Endothelial cell of umbilical vein (primary cell): ENCODE measurements around the gene OSBP2. TPM values are rescaled to one million over a fixed set of nuclear protein-coding genes. Genes with fewer than 3 reads are reported as not detected.

Source experiments
- BruUV-seq: library from RNA; stranded (reverse); fragments of 400-500 nt; replicated peaks from 2 replicates; lab custom pipeline; 2021; lab: Mats Ljungman, UMichigan
- CTCF ChIA-PET: fragments of 300-600, 350-600 bp; sonication (Branson Sonifier 250); formaldehyde crosslinking; loops from one replicate; lab custom pipeline; 2021; ENCODE audit warnings: antibody characterized with exemption, inconsistent platforms; lab: Charles Lee
- POLR2A ChIA-PET: fragments of 300-600, 350-600 bp; sonication (Branson Sonifier 250); formaldehyde crosslinking; loops from one replicate; lab custom pipeline; 2021; ENCODE audit warnings: antibody characterized with exemption, inconsistent platforms; lab: Charles Lee
- DNase-seq: peaks from one replicate; pipeline ENCODE4 v3.0.0-alpha.2; 2011; ENCODE audit warnings: low read depth, low spot score
- FAIRE-seq: peaks from 2 replicates; lab custom pipeline; 2011; peaks lifted over from hg19 to GRCh38; lab: Jason Lieb, UNC
- H2AFZ ChIP-seq: 2 replicates; pipeline ENCODE4 v1.6.0; 2012; ENCODE audit warnings: low read depth, low read length, control low read depth, inconsistent platforms
- H3K27ac ChIP-seq: 2 replicates; pipeline ENCODE4 v1.5.1; 2011; ENCODE audit warnings: low read depth, mild to moderate bottlenecking, control low read depth, low read length, moderate library complexity; ENCODE audit not compliant: insufficient read depth
- H3K27me3 ChIP-seq, 2 experiments: 2 replicates each; pipeline versions ENCODE4 v1.6.0 to v1.6.1; 2011; ENCODE audit warnings: low read length in 2 of 2, mixed read lengths in 1 of 2; ENCODE audit not compliant: control insufficient read depth in 2 of 2, insufficient read depth in 2 of 2
- H3K36me3 ChIP-seq, 2 experiments: 2 replicates in 1 of 2; 3 replicates in 1 of 2; pipeline ENCODE4 v1.5.1; 2011; ENCODE audit warnings: low read length in 2 of 2, mild to moderate bottlenecking in 1 of 2, moderate library complexity in 1 of 2; ENCODE audit not compliant: control insufficient read depth in 2 of 2, insufficient read depth in 2 of 2; ENCODE audit errors: extremely low read depth in 1 of 2
- H3K4me1 ChIP-seq: 3 replicates; pipeline ENCODE4 v1.5.1; 2011; ENCODE audit warnings: mild to moderate bottlenecking, low read length; ENCODE audit not compliant: control insufficient read depth, insufficient read depth; ENCODE audit errors: extremely low read depth
- H3K4me2 ChIP-seq: 2 replicates; pipeline ENCODE4 v1.6.1; 2011; ENCODE audit warnings: low read length, control low read depth, mixed read lengths; ENCODE audit not compliant: insufficient read depth
- H3K4me3 ChIP-seq, 3 experiments: fragments of 200-600 bp in 1 of 3; sonication (generic), shearing (Covaris generic) in 1 of 3; replicated peaks in 1 of 3; 2 replicates each; pipeline ENCODE4 v1.5.1; 2011 to 2016; ENCODE audit warnings: control low read depth in 3 of 3, low read length in 3 of 3, mild to moderate bottlenecking in 2 of 3, inconsistent platforms in 1 of 3, low read depth in 1 of 3, moderate library complexity in 1 of 3; ENCODE audit not compliant: insufficient read depth in 1 of 3
- H3K79me2 ChIP-seq: 2 replicates; pipeline ENCODE4 v1.6.0; 2012; ENCODE audit warnings: low read length, inconsistent platforms; ENCODE audit not compliant: control insufficient read depth, insufficient read depth
- H3K9ac ChIP-seq: replicated peaks from 2 replicates; pipeline ENCODE3; 2011; ENCODE audit warnings: low read length, control low read depth; ENCODE audit not compliant: insufficient read depth; ENCODE audit errors: extremely low read depth
- H3K9me1 ChIP-seq: replicated peaks from 3 replicates; pipeline ENCODE4 v1.6.0; 2011; ENCODE audit warnings: mild to moderate bottlenecking, low read length; ENCODE audit not compliant: control insufficient read depth, insufficient read depth; ENCODE audit errors: extremely low read depth
- H3K9me3 ChIP-seq: replicated peaks from 2 replicates; pipeline ENCODE4 v1.5.1; 2012; ENCODE audit warnings: low read length, inconsistent platforms; ENCODE audit not compliant: control insufficient read depth, insufficient read depth
- H4K20me1 ChIP-seq: replicated peaks from 2 replicates; pipeline ENCODE3; 2011; ENCODE audit warnings: mild to moderate bottlenecking, low read length; ENCODE audit not compliant: control insufficient read depth, insufficient read depth; ENCODE audit errors: extremely low read depth
- EZH2 ChIP-seq: IDR thresholded peaks from 2 replicates; pipeline ENCODE4 v1.6.1; 2012; ENCODE audit warnings: borderline replicate concordance, low read depth, mild to moderate bottlenecking, moderate library complexity, low read length, inconsistent platforms; ENCODE audit not compliant: severe bottlenecking
- FOS ChIP-seq: IDR thresholded peaks from 2 replicates; pipeline ENCODE4 v1.6.1; 2011; ENCODE audit warnings: mild to moderate bottlenecking, low read length, moderate library complexity, borderline replicate concordance; ENCODE audit not compliant: insufficient read depth
- JUN ChIP-seq: IDR thresholded peaks from 2 replicates; pipeline ENCODE4 v1.6.1; 2011; ENCODE audit warnings: borderline replicate concordance, low read depth; ENCODE audit not compliant: insufficient read length, insufficient read depth
- MYC ChIP-seq: IDR thresholded peaks from one replicate; pipeline ENCODE4 v1.6.1; 2011; ENCODE audit warnings: mild to moderate bottlenecking, low read depth, low read length
- POLR2A ChIP-seq: IDR thresholded peaks from 2 replicates; pipeline ENCODE4 v1.6.1; 2012; ENCODE audit warnings: low read depth, mild to moderate bottlenecking, control low read depth, low read length
- POLR2AphosphoS5 ChIP-seq: IDR thresholded peaks from 2 replicates; pipeline ENCODE4 v1.6.1; 2012; ENCODE audit warnings: low read depth, mild to moderate bottlenecking, control low read depth, low read length, moderate library complexity; ENCODE audit not compliant: insufficient read depth
- dilution Hi-C: fragments of 300-500 bp; cut with MboI; formaldehyde crosslinking; loops from one replicate; pipeline ENCODE4 v1.15.0; 2019; ENCODE audit warnings: low sequenced_read_pairs; ENCODE audit not compliant: extremely low pct_ligation_motif_present
- intact Hi-C: fragments of 100-400 bp; cut with micrococcal nuclease; formaldehyde crosslinking; loops from one replicate; pipeline ENCODE4 v1.10.0; 2022
- polyA plus RNA-seq, 4 experiments: library from polyadenylated mRNA; depleted of rRNA in 3 of 4; stranded (reverse) in 3 of 4; unstranded in 1 of 4; fragments of >200 nt; gene quantifications; 2 replicates each; pipeline versions ENCODE4 v1.2.1 to v1.2.3, GENCODE V29; 2011 to 2012; ENCODE audit warnings: missing spikeins in 1 of 4
- total RNA-seq: library from RNA; stranded (reverse); gene quantifications from 2 replicates; pipeline ENCODE4 v1.2.3, GENCODE V29; 2021
- TF ChIP-seq, protein P1 (sequence below), 2 donors: IDR thresholded peaks; 1 replicate in 1 of 2; 2 replicates in 1 of 2; pipeline ENCODE4 v1.5.1; 2011; ENCODE audit warnings: low read length in 2 of 2, mild to moderate bottlenecking in 2 of 2, moderate library complexity in 2 of 2, control low read depth in 1 of 2, inconsistent platforms in 1 of 2, low read depth in 1 of 2; ENCODE audit not compliant: insufficient read depth in 1 of 2; ENCODE audit errors: extremely low read depth in 1 of 2
- TF ChIP-seq, protein P2 (sequence below): IDR thresholded peaks from 2 replicates; pipeline ENCODE4 v1.6.1; 2011; ENCODE audit not compliant: insufficient read depth, insufficient read length

Gene OSBP2
- total and polyA plus RNA-seq, 2 donors (not counting 3 experiments of a cell fraction or from before 2014, with no cell fraction given), result 4.1 to 7.5 TPM

DNA sequence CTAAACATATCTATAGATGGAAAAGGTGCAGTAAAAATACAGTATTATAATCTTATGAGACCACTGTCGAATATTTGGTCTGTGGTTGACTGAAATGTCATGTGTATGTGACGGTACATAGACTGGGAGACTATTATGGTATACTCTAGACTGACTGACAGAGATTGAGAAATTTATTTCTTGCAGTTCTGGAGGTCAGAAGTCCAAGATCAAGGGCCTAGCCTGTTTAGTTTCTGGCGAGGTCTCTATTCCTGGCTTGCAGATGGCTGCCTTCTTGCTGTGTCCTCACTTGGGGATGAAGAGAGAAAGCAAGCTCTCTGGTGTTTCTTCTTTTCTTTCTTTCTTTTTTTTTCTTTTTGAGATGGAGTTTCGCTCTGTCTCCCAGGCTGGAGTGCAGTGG, 7.3 kb upstream of the OSBP2 start:
- BruUV-seq, result no TSS peak
- H3K9me3 ChIP-seq, result no peaks in the 10 kb centered on the region
- ChIA-PET POLR2A (no interaction called here), CTCF (no interaction called here)
- H3K36me3 ChIP-seq, result no peaks in the 10 kb centered on the region
- TF ChIP-seq MYC (no peak), POLR2AphosphoS5 (no peak)
- no peak overlapping the region for H3K4me3 ChIP-seq
- H3K79me2 ChIP-seq, result no peaks in the 10 kb centered on the region
- H3K9ac ChIP-seq, result no peak overlapping the region
- H3K4me1 ChIP-seq, result no peaks in the 10 kb centered on the region
- dilution Hi-C loops, result no loop called here
- H3K4me2 ChIP-seq, result no peak overlapping the region
- no peak overlapping the region for H3K27ac ChIP-seq
- H2AFZ ChIP-seq, result no peak overlapping the region
- no peaks in the 10 kb centered on the region for H3K27me3 ChIP-seq
- H4K20me1 ChIP-seq, result no peaks in the 10 kb centered on the region
- H3K9me1 ChIP-seq, result no peaks in the 10 kb centered on the region
- intact Hi-C loops, result no loop called here
- FAIRE-seq, result no peak
- DNase-seq, result no peak

DNA sequence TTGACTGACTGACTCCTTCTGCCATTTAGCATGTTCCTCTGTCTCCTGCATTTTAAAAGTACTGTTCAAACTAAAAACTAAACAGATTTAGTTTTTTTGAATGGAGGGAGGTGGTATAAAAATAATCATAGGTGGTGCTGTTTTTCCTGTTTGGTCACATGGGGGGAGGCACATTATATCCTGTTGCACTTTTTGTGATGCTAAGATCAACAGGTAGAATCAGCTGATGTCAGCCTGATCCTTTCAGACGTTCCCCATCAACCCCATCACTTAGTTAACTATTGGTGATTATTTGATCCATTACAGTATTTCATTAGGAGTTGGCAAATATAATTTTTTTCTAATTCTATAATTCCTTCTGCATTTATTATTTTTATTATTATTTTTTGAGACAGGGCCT, 5.1 kb upstream of the OSBP2 start:
- Histone ChIP-seq H3K36me3 (no peaks in the 10 kb centered on the region), H3K9me3 (no peaks in the 10 kb centered on the region), H3K4me3 (no peak overlapping the region), H3K4me2 (no peak overlapping the region), H3K4me1 (peaks cover 2% of the 10 kb centered on the region), H3K79me2 (no peaks in the 10 kb centered on the region), H3K27ac (no peak overlapping the region), H2AFZ (no peak overlapping the region), H3K9ac (no peak overlapping the region), H3K27me3 (no peaks in the 10 kb centered on the region), H4K20me1 (no peaks in the 10 kb centered on the region), H3K9me1 (no peaks in the 10 kb centered on the region)
- TF ChIP-seq, protein P1, sequence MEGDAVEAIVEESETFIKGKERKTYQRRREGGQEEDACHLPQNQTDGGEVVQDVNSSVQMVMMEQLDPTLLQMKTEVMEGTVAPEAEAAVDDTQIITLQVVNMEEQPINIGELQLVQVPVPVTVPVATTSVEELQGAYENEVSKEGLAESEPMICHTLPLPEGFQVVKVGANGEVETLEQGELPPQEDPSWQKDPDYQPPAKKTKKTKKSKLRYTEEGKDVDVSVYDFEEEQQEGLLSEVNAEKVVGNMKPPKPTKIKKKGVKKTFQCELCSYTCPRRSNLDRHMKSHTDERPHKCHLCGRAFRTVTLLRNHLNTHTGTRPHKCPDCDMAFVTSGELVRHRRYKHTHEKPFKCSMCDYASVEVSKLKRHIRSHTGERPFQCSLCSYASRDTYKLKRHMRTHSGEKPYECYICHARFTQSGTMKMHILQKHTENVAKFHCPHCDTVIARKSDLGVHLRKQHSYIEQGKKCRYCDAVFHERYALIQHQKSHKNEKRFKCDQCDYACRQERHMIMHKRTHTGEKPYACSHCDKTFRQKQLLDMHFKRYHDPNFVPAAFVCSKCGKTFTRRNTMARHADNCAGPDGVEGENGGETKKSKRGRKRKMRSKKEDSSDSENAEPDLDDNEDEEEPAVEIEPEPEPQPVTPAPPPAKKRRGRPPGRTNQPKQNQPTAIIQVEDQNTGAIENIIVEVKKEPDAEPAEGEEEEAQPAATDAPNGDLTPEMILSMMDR (IDR thresholded peaks at IDR 0.05; ENCODE audit: extremely low read depth in 1 of 2, insufficient read depth in 1 of 2, low read depth in 1 of 2, low read length in 2 of 2), result no peak
- TF ChIP-seq EZH2 (no peak), JUN (no peak), POLR2AphosphoS5 (no peak), MYC (no peak), POLR2A (no peak), FOS (no peak)
- TF ChIP-seq, protein P2, sequence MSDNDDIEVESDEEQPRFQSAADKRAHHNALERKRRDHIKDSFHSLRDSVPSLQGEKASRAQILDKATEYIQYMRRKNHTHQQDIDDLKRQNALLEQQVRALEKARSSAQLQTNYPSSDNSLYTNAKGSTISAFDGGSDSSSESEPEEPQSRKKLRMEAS, result no peak
- ChIA-PET POLR2A (interaction anchor here (0.7 kb wide), 1 partner anchor 28 kb away, joined by 3 read pairs; no protein-coding TSS in a partner anchor), CTCF (interaction anchor here (3.7 kb wide), 1 partner anchor 65 kb away, joined by 23 read pairs; no protein-coding TSS in a partner anchor)
- intact Hi-C loops (no loop called here), dilution Hi-C loops (loop anchor here (10.0 kb wide), 1 partner anchor 245 kb away; no protein-coding TSS in a partner anchor)
- DNase-seq (no peak), FAIRE-seq (no peak)
- no TSS peak for BruUV-seq
